ENCODE results near the gene TARS2.
A peak's percentile ranks its signal among the peaks of the same experiment; 100 is the strongest.

TARS2 gene

DNA sequence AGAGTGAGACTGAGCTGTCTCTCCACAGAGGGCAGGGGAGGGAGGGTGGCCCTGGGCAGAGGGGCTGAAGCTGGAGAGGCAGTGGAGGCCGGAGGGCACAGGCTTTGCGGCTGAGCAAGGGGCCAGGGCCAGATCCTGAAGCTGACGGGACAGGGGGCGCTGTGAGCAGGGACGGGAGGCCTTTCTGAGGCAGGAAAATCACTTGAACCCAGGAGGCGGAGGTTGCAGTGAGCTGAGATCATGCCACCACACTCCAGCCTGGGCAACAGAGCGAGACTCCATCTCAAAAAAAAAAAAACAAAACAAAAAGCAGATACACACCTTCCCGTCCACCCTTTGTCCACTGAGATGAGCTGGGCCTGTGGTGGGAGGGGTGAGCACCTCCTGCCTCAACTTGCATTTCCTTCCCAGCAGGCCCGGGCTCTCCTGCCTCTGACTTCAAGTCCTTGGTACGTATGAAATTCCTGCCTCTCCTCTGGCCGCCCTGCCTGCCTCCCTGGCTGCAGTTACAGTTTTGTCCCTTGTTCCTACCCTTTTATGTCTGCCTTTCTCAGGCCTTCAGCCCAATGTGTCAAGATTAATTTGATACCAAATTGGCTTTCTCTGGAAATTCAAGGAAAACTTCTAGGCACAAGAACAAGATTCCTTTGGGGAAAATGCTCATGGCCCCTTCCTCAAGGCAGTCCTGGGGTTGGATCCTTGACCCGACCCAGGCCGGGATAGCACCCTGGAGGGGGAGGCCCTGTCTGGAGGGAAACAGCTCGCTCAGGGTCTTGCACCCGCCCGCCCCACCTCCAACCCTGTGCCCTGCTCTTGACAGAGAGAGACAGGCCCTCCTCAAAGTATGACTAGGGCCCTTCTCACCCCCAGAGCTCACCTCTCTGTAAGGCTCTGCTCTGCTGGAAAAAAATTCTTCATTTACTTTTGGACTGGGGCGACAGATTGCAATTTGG, 50.8 kb downstream of the TARS2 start:
- DNase-seq = no peak

DNA sequence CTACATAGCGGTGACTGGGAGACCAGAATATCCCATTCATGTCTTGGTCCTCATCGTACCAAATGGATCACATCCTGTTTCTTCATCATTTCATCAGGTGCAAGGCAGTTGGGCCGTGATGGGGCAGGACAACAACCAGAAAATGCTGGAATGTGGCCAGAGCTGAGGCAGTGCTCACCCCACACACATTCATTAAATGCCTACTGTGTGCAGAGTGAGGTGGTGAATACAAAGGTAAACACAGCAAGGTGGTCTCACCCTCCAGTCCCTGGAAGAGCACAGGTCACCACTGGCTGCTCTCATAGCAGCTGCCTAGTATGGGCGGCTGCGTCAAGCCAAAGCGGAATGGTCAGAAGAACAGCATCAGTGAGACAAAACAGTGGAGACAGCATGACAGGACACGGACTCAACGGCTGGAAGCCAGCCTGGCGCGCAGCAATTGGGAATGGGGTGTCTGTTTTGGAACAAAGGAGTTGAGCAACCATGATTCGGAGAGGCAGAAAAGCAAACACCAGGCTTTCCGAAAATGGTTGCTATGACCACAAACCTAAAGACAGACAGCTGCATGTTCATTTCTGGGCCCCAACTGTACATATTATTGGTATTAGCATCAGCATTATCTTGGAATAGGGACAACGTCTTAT, 56.4 kb downstream of the TARS2 start:
- no peak for DNase-seq

- no peak for DNase-seq
Measured at GRCh38 chr1:150544204-150544603, 57.0 kb downstream of the TARS2 start.

- no peak for DNase-seq
Measured at GRCh38 chr1:150545486-150546032, 58.3 kb downstream of the TARS2 start.

- DNase-seq = no peak
Measured at GRCh38 chr1:150546294-150546937, 59.2 kb downstream of the TARS2 start.

GRCh38 chr1:150548324-150548631, 61.1 kb downstream of the TARS2 start:
- DNase-seq = no peak

GRCh38 chr1:150548632-150549495, 61.6 kb downstream of the TARS2 start, which contains the start of gene ADAMTSL4:
Gene ADAMTSL4 (plus strand): TSS chr1:150549408. CDS start chr1:150552289, 2,881 bp downstream.
- peak in 8 of 56 donors; percentile 8 to 43 (median 22) for DNase-seq

DNA sequence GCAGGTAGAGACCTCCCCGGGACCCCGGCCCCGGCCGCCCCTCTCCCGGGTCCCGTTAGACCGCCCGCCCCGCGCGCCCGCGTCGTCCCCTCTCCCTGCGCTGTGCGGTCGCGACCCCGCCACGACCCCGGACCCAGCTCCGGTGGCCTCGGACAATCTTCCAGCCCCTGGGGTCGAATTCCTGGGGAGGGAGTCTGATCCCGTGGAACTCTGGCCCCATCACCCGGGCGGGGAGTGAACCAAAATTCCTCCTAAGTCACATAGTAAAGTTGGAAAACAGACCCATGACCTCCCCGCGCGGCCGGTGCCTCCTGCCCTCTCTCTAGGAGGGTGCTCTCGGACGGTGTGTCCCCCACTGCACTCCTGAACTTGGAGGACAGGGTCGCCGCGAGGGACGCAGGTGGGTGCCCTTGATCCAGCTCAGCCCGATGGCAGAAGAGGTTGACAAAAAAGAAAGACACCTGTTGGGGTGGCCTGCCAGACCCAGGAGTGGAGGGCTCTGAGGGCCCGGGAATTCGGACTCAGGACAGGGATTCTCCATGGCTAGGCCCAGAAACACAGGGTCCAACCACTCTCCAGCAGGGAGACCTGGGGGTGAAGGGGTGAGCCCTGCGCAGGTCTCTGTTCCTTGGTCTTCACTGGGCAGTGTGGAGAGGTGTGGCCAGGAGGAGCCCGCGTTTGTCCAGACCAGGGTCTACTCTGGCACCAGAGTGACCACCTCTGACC, 62.4 kb downstream of the TARS2 start:
- DNase-seq = no peak

- peak in 5 of 56 donors; percentile 3 to 47 (median 19) for DNase-seq
Measured at GRCh38 chr1:150550222-150551050, 63.2 kb downstream of the TARS2 start.

- no peak for DNase-seq
Measured at GRCh38 chr1:150551051-150551783, 64.0 kb downstream of the TARS2 start.

DNA sequence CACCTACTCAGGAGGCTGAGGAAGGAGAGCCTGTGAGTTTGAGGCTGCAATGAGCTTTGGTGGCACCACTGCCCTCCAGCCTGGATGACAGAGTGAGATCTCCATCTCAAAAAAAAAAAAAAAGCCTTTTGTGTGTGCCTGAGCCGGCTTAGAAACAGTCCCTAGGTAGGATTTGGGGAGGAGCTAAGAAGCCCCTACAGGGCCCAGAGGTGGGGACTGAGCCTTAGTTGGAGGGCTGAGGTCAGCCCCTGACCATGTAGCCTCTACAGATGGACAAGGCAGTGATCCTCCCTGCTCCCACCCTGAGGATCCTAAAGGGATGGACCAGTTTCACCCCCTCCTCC, 64.5 kb downstream of the TARS2 start:
- DNase-seq = no peak

DNA sequence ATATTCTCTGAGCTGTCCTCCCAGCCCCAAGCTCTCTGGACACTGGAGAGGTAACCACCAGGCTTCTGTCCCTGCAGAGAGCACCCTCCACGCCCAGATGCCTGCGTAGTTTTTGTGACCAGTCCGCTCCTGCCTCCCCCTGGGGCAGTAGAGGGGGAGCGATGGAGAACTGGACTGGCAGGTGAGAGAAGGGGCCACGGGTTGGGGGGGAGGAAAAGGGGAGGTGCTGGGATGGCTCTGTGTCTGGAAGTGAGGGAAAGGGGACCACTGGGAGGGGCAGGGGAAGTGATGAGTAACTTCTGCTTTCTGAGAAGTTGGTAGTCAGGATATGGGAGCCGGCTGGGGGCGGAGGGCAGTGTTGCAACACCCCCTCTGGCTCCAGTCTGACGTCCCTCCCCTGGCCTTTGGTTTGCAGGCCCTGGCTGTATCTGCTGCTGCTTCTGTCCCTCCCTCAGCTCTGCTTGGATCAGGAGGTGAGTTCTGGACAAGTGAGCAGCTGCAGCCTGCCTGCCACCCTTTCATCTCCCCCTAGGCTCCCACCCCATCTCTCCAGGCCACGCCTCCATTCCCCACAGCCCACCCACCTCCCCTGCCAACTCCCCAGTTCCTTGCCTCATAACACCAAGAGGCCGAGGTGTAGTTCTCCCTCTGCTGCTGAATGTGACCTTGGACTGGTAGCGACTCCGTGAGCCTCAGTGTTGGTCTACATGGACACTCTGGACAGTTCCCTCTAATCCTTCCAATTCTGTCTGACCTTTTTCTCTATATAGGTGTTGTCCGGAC, 65.1 kb downstream of the TARS2 start:
- DNase-seq = peak in 22 of 56 donors; percentile 8 to 54 (median 21)

- DNase-seq = no peak
Measured at GRCh38 chr1:150552911-150553289, 65.7 kb downstream of the TARS2 start.

DNA sequence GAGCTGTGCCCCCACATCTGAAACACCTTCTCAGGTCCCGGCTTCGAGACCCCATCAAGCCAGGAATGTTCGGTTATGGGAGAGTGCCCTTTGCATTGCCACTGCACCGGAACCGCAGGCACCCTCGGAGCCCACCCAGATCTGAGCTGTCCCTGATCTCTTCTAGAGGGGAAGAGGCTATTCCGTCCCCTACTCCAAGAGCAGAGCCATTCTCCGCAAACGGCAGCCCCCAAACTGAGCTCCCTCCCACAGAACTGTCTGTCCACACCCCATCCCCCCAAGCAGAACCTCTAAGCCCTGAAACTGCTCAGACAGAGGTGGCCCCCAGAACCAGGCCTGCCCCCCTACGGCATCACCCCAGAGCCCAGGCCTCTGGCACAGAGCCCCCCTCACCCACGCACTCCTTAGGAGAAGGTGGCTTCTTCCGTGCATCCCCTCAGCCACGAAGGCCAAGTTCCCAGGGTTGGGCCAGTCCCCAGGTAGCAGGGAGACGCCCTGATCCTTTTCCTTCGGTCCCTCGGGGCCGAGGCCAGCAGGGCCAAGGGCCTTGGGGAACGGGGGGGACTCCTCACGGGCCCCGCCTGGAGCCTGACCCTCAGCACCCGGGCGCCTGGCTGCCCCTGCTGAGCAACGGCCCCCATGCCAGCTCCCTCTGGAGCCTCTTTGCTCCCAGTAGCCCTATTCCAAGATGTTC, 66.3 kb downstream of the TARS2 start:
- no peak for DNase-seq

DNA sequence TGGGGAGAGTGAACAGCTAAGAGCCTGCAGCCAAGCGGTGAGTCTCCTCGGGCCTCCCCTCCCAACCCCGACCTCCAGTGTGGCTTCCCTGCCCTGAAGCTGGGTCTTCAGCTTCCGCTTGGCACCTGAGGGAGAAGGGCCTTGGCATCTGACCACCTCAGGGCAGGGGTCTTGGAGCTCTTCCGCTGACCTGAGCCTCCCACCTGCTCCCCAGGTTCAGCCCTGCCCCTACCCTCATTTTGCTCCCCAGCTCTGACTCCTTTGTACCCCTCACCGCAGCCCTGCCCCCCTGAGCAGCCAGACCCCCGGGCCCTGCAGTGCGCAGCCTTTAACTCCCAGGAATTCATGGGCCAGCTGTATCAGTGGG, 66.8 kb downstream of the TARS2 start:
- DNase-seq = no peak

GRCh38 chr1:150555198-150555970, 68.2 kb downstream of the TARS2 start:
- DNase-seq = no peak

Measured in nucleus accumbens (tissue), 56 donors.